Glutamatergic neuron (in vitro differentiated cells): ENCODE results near the gene LAMA3. TPM values are rescaled to one million over a fixed set of nuclear protein-coding genes. Genes with fewer than 3 reads are reported as not detected.

ENCODE experiments used
- DNase-seq: peaks from one replicate; pipeline ENCODE4 v3.0.0; 2022
- H3K27ac Mint-ChIP-seq: one replicate; pipeline ENCODE4 v1.8.0; 2020; ENCODE audit warnings: mild to moderate bottlenecking, mixed read lengths, inconsistent platforms; ENCODE audit not compliant: unreplicated experiment
- H3K27me3 Mint-ChIP-seq: one replicate; pipeline ENCODE4 v1.8.0; 2020; ENCODE audit warnings: mild to moderate bottlenecking, moderate library complexity, mixed read lengths, inconsistent platforms; ENCODE audit not compliant: unreplicated experiment
- H3K36me3 Mint-ChIP-seq: one replicate; pipeline ENCODE4 v1.8.0; 2020; ENCODE audit warnings: mild to moderate bottlenecking, mixed read lengths, inconsistent platforms; ENCODE audit not compliant: unreplicated experiment
- H3K4me1 Mint-ChIP-seq: one replicate; pipeline ENCODE4 v1.8.0; 2020; ENCODE audit warnings: mild to moderate bottlenecking, low read depth, mixed read lengths, inconsistent platforms; ENCODE audit not compliant: unreplicated experiment
- H3K4me3 Mint-ChIP-seq: one replicate; pipeline ENCODE4 v1.8.0; 2020; ENCODE audit warnings: mild to moderate bottlenecking, mixed read lengths, inconsistent platforms; ENCODE audit not compliant: unreplicated experiment
- H3K9me3 Mint-ChIP-seq: one replicate; pipeline ENCODE4 v1.8.0; 2020; ENCODE audit warnings: mild to moderate bottlenecking, moderate library complexity, mixed read lengths, inconsistent platforms; ENCODE audit not compliant: unreplicated experiment
- total RNA-seq: library from RNA; stranded (reverse); fragmentation: NEBNext Ultra II Directional; extraction: Animal tissue kit (Norgen Biotek cat#: 25700); gene quantifications from one replicate; pipeline ENCODE4 v1.2.1, GENCODE V29; 2021; ENCODE audit not compliant: unreplicated experiment
- TF ChIP-seq, protein P1 (sequence below): fragments of 200-600 bp; sonication (generic); IDR thresholded peaks from one replicate; pipeline ENCODE4 v1.5.0; 2021; ENCODE audit not compliant: partially characterized antibody, unreplicated experiment

Gene LAMA3
- total RNA-seq, 1 donor from 2014 or later: 2.1 TPM

DNA sequence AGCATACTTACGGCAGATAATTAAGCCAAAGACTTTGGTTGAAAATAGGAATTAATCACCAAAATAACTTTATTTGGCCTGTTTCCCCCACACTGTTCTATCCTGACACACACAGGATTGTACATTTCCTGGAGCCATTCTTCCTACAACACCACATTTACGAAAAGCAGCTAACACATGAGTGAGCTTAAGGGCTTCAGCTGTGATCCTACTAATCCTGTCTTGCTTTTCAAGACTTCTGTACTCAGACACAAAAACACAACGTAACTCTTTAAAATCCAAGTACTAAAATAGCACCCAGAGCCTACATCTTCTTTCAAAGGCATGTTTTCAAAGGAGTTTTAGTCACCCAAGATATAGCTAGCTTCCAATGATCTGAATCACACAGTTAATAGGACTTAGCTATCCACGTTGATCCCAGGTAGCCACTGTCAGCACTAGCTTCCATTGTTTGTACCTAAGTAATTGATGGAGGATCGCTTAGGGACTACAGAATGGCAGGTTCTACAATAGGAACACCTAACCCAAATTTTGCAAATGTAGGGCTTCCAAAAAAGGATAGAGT lies 282.5 kb downstream of the LAMA3 start:
- H3K9me3 Mint-ChIP-seq: peaks cover 7% of the 10 kb centered on the region
- no peak overlapping the region for H3K4me3 Mint-ChIP-seq
- DNase-seq: no peak
- H3K27ac Mint-ChIP-seq: no peak overlapping the region
- peaks cover 9% of the 10 kb centered on the region for H3K4me1 Mint-ChIP-seq
- H3K36me3 Mint-ChIP-seq: no peaks in the 10 kb centered on the region
- peaks cover 5% of the 10 kb centered on the region for H3K27me3 Mint-ChIP-seq
- TF ChIP-seq, protein P1, sequence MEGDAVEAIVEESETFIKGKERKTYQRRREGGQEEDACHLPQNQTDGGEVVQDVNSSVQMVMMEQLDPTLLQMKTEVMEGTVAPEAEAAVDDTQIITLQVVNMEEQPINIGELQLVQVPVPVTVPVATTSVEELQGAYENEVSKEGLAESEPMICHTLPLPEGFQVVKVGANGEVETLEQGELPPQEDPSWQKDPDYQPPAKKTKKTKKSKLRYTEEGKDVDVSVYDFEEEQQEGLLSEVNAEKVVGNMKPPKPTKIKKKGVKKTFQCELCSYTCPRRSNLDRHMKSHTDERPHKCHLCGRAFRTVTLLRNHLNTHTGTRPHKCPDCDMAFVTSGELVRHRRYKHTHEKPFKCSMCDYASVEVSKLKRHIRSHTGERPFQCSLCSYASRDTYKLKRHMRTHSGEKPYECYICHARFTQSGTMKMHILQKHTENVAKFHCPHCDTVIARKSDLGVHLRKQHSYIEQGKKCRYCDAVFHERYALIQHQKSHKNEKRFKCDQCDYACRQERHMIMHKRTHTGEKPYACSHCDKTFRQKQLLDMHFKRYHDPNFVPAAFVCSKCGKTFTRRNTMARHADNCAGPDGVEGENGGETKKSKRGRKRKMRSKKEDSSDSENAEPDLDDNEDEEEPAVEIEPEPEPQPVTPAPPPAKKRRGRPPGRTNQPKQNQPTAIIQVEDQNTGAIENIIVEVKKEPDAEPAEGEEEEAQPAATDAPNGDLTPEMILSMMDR: no peak

DNA sequence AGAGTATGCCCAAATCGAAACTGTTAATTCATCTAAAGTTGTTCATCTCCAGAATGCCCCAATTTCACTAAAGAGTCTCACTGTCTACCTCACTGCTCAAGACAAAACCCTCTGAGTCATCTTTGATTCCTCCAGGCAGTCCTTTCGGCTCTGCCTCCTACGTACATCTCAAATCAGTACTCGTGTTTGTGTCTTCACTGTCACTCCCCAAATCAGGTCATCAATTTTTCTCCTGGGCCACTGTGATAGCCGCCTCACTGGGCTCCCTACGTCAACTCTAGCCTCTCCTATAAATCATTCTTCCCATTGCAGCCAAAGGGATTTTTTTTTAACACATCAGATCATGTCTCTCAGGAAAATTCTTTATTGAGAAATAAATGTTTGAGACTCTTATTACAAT lies 283.2 kb downstream of the LAMA3 start:
- no peak overlapping the region for H3K27ac Mint-ChIP-seq
- DNase-seq: no peak
- TF ChIP-seq, protein P1: no peak
- H3K9me3 Mint-ChIP-seq: peaks cover 7% of the 10 kb centered on the region
- no peak overlapping the region for H3K4me3 Mint-ChIP-seq
- peaks cover 4% of the 10 kb centered on the region for H3K36me3 Mint-ChIP-seq
- peaks cover 3% of the 10 kb centered on the region for H3K27me3 Mint-ChIP-seq
- peaks cover 7% of the 10 kb centered on the region for H3K4me1 Mint-ChIP-seq

DNA sequence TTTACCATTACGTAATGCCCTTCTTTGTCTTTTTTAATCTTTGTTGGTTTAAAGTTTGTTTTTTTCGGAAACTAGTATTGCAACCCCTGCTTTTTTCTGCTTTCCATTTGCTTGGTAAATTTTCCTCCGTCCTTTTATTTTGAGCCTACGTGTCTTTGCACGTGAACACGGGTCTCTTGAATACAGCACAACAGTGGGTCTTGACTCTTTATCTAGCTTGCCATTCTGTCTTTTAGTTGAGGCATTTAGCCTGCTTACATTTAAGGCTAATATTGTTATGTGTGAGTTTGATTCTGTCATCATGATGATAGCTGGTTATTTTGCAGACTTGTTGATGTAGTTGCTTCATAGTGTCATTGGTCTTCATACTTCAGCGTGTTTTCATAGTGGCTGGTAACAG lies 287.9 kb downstream of the LAMA3 start:
- H3K36me3 Mint-ChIP-seq: peaks cover 9% of the 10 kb centered on the region
- no peak for DNase-seq
- H3K4me1 Mint-ChIP-seq: peaks cover 15% of the 10 kb centered on the region
- H3K27me3 Mint-ChIP-seq: peaks cover 1% of the 10 kb centered on the region
- no peak overlapping the region for H3K27ac Mint-ChIP-seq
- no peak overlapping the region for H3K4me3 Mint-ChIP-seq
- H3K9me3 Mint-ChIP-seq: peaks cover 8% of the 10 kb centered on the region
- TF ChIP-seq, protein P1: no peak

DNA sequence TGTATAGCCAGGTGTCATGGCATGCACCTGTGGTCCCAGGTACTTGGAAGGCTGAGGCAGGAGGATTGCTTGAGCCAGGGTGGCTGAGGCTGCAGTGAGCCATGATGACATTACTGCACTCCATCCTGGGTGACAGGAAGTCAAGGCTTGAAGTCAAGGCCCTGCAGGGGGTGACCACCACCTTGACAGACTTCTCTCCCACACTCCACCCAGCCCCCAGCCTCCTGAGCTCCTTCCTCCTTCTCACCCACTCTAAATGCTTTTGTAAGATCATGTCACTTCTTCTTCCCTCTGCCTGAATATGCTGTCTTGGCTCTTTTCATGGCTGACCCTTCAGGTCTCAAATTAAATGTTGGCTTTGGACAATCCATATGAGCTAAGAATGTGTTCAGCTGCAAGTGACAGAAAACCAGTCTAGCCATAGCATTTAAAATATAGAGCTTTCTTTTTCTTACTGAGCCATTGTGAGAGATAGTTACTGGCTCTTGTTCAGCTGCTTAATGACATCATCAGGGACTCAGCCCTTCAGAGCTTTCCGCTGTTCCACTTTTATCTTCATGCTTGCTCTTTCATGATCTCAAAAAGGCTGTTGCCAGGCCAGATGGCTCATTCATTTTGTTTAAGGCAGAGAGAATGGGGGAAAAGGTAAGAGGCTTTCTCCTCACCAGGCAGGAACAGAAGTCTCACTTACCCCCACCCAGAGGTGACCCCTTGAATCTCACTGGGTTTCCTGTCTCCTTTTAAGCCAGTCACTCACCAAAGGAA lies 288.6 kb downstream of the LAMA3 start:
- H3K27me3 Mint-ChIP-seq: peaks cover 5% of the 10 kb centered on the region
- H3K27ac Mint-ChIP-seq: no peak overlapping the region
- DNase-seq: no peak
- peaks cover 9% of the 10 kb centered on the region for H3K36me3 Mint-ChIP-seq
- H3K9me3 Mint-ChIP-seq: peaks cover 10% of the 10 kb centered on the region
- TF ChIP-seq, protein P1: no peak
- H3K4me3 Mint-ChIP-seq: no peak overlapping the region
- peaks cover 23% of the 10 kb centered on the region for H3K4me1 Mint-ChIP-seq

DNA sequence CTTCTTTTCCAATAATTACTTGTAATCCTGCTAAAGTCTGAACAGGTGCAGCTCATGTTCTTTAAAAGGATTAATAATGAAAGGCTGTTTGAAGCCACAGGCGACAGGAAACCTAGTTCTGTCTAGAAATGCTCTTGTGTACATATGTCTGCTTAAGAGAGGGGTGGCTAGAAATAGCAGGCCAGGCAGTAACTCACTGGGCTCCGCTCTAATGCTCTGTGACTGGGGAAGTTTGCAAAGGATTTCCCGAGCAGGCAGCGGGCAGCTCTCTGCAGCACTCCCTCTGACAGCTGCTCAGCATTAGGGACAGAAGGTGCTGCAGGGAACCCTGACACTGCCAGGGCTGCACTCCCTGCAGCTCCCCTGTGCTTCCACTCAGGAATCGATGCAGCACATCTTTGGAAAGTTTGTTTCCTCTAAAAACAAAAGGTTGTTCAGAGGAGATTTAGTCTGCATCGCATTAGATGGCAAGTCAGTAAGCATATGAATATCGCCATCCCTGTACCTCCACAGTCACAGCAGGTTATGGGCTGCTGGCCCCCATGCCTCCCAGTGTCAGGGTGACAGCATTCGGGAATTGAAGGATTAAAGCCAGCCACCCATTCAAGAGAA lies 292.2 kb downstream of the LAMA3 start:
- Mint-ChIP-seq H3K4me1 (peaks cover 24% of the 10 kb centered on the region), H3K27ac (peak overlapping the region; percentile 93), H3K4me3 (peak overlapping the region; percentile 79), H3K27me3 (peaks cover 5% of the 10 kb centered on the region), H3K9me3 (peaks cover 3% of the 10 kb centered on the region), H3K36me3 (peaks cover 9% of the 10 kb centered on the region)
- TF ChIP-seq, protein P1: no peak
- DNase-seq: peak; percentile 57
